Ammon's horn (tissue), 1 donor: ENCODE data around the gene TXNDC5.

Source experiments
- DNase-seq: peaks from one replicate; pipeline ENCODE4 v3.0.0-alpha.2; 2016; ENCODE audit warnings: low spot score

The TXNDC5 gene

GRCh38 chr6:7851780-7852179, 58.8 kb downstream of the TXNDC5 start:
- no peak for DNase-seq

- no peak for DNase-seq
Observed at GRCh38 chr6:7848229-7848628, 62.4 kb downstream of the TXNDC5 start.

- no peak for DNase-seq
Observed at GRCh38 chr6:7846966-7847818, 63.4 kb downstream of the TXNDC5 start.

GRCh38 chr6:7841781-7842468, 68.7 kb downstream of the TXNDC5 start:
- no peak for DNase-seq

- DNase-seq = no peak
Observed at GRCh38 chr6:7836371-7837026, 74.1 kb downstream of the TXNDC5 start.

GRCh38 chr6:7833751-7834070, 76.9 kb downstream of the TXNDC5 start:
- DNase-seq = no peak

- DNase-seq = no peak
Observed at GRCh38 chr6:7832904-7833750, 77.5 kb downstream of the TXNDC5 start.
